ENCODE data around the gene TRAPPC14. TPM values are rescaled to one million over a fixed set of nuclear protein-coding genes. Genes with fewer than 3 reads are reported as not detected.
A peak's percentile ranks its signal among the peaks of the same experiment; 100 is the strongest.

TRAPPC14 gene
- polyA plus RNA-seq, 2 donors = 18.5 to 27.2 TPM

DNA sequence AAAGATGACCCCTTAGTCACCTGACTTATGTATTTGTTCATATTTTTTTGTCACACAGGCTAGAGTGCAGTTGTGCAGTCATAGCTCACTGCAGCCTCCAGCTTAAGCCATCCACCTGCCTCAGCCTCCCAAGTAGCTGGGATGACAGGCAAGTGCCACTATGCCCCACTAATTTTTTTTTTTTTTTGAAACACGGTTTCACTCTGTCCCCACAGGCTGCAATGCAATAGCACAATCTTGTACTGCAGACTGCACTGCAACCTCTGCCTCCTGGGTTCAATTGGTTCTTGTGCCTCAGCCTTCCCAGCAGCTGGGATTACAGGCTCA, 29.9 kb downstream of the TRAPPC14 start:
- 61 to 68% methylated on average over 1 of the region's 1 CpG for WGBS, 2 donors
- no peaks in the 10 kb centered on the region for H3K36me3 ChIP-seq (ENCODE audit: control insufficient read depth in 2 of 2, insufficient read depth in 2 of 2, low read length in 1 of 2)
- H3K4me3 ChIP-seq (ENCODE audit: low read depth in 1 of 2, low read length in 2 of 2) = peak overlapping the region in 1 of 2 donors; percentile 81
- peak overlapping the region in 1 of 2 donors; percentile 95 for H3K27ac ChIP-seq (ENCODE audit: low read depth in 2 of 2, low read length in 1 of 2)
- peaks cover 4 to 5% of the 10 kb centered on the region in 2 donors for H3K4me1 ChIP-seq (ENCODE audit: control insufficient read depth in 2 of 2, insufficient read depth in 2 of 2, low read length in 1 of 2)
- no peaks in the 10 kb centered on the region for H3K9me3 ChIP-seq (ENCODE audit: control insufficient read depth in 2 of 2, insufficient read depth in 1 of 2, low read depth in 1 of 2, low read length in 1 of 2)
- no peaks in the 10 kb centered on the region for H3K27me3 ChIP-seq (ENCODE audit: control insufficient read depth in 1 of 2, insufficient read depth in 2 of 2, low read length in 2 of 2)

DNA sequence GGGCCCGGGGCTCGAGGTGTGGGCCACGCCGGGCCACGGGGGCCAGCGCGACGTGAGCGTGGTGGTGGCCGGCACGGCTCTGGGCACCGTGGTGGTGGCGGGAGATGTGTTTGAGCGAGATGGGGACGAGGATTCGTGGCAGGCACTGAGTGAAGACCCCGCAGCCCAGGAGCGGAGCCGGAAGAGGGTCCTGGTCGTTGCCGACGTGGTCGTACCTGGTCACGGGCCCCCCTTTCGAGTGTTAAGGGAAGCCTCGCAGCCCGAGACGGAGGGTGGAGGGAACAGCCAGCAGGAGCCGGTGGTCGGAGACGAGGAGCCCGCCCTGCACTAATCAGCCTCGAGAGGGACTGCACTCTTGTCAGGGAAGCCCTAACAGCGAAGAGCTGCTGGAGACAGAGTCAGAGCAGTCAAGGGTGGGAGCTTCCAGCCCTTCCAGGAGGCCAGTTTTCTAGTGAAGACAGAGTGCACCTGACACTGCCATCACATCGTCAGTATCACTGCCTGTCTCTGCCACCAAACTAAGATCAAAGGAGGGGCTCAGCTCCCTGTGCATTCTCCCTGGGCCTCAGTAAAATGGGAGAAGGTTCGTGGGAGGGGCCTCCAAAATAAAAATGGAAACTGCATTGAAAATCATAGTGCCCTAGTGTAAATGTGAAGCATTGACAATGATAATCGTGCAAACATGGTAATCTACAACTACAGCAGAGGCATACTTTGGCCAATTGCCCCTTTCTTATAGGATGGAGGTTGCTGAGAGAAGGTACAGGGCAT, 30.5 kb downstream of the TRAPPC14 start:
- H3K9me3 ChIP-seq (ENCODE audit: control insufficient read depth in 2 of 2, insufficient read depth in 1 of 2, low read depth in 1 of 2, low read length in 1 of 2) = no peaks in the 10 kb centered on the region
- 3% methylated on average over 37 of the region's 37 CpGs for WGBS, 2 donors
- no peaks in the 10 kb centered on the region for H3K27me3 ChIP-seq (ENCODE audit: control insufficient read depth in 1 of 2, insufficient read depth in 2 of 2, low read length in 2 of 2)
- H3K4me1 ChIP-seq (ENCODE audit: control insufficient read depth in 2 of 2, insufficient read depth in 2 of 2, low read length in 1 of 2) = peaks cover 4 to 5% of the 10 kb centered on the region in 2 donors
- H3K36me3 ChIP-seq (ENCODE audit: control insufficient read depth in 2 of 2, insufficient read depth in 2 of 2, low read length in 1 of 2) = no peaks in the 10 kb centered on the region
- H3K4me3 ChIP-seq (ENCODE audit: low read depth in 1 of 2, low read length in 2 of 2) = peak overlapping the region; percentile 76 to 81
- peak overlapping the region; percentile 95 to 98 for H3K27ac ChIP-seq (ENCODE audit: low read depth in 2 of 2, low read length in 1 of 2)

- WGBS, 2 donors = 0 to 1% methylated on average over 66 to 85 of the region's 85 CpGs
- Histone ChIP-seq H3K9me3 (ENCODE audit: control insufficient read depth in 2 of 2, insufficient read depth in 1 of 2, low read depth in 1 of 2, low read length in 1 of 2) (no peaks in the 10 kb centered on the region), H3K36me3 (ENCODE audit: control insufficient read depth in 2 of 2, insufficient read depth in 2 of 2, low read length in 1 of 2) (no peaks in the 10 kb centered on the region), H3K4me1 (ENCODE audit: control insufficient read depth in 2 of 2, insufficient read depth in 2 of 2, low read length in 1 of 2) (peaks cover 4 to 5% of the 10 kb centered on the region in 2 donors), H3K4me3 (ENCODE audit: low read depth in 1 of 2, low read length in 2 of 2) (peak within 1 kb of the TSS; percentile 76 to 81), H3K27me3 (ENCODE audit: control insufficient read depth in 1 of 2, insufficient read depth in 2 of 2, low read length in 2 of 2) (no peaks in the 10 kb centered on the region), H3K27ac (ENCODE audit: low read depth in 2 of 2, low read length in 1 of 2) (peak within 1 kb of the TSS; percentile 95 to 98)
Measured at GRCh38 chr7:100126931-100127865, 31.3 kb downstream of the TRAPPC14 start, which contains the start of gene MBLAC1. Gene MBLAC1, plus strand, starts transcription at chr7:100126967. Its CDS starts 429 bp downstream, at chr7:100127396.

DNA sequence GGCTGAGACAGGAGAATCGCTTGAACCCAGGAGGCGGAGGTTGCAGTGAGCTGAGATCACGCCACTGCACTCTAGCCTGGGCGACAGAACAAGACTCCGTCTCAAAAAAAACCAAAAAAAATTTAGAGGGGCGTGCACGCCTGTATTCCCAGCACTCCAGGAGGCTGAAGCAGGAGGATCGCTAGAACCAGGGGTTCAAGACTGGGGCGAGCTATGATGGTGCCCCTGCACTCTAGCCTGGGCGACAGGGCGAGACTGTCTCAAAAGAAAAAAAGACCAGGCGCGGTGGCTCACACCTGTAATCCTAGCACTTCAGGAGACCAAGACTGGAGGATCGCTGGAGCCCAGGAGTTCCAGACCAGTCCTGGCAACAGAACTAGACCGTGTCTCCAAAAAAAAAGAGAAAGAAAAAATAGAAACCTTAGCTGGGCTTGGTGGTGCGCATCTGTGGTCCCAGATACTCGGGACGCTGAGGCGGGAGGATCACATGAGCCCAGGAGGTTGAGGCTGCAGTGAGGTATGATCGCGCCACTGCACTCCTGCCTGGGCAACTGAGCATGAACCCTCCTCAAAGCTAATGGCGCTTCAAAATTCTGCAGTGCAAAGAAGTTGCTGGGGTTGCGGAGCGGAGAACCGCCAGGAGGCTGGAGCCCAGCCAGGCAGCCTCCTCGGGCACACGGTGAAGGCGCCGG, 32.1 kb downstream of the TRAPPC14 start:
- no peaks in the 10 kb centered on the region for H3K27me3 ChIP-seq (ENCODE audit: control insufficient read depth in 1 of 2, insufficient read depth in 2 of 2, low read length in 2 of 2)
- peaks cover 4 to 5% of the 10 kb centered on the region in 2 donors for H3K4me1 ChIP-seq (ENCODE audit: control insufficient read depth in 2 of 2, insufficient read depth in 2 of 2, low read length in 1 of 2)
- H3K36me3 ChIP-seq (ENCODE audit: control insufficient read depth in 2 of 2, insufficient read depth in 2 of 2, low read length in 1 of 2) = no peaks in the 10 kb centered on the region
- WGBS, 2 donors = 7 to 9% methylated on average over 29 of the region's 29 CpGs
- H3K4me3 ChIP-seq (ENCODE audit: low read depth in 1 of 2, low read length in 2 of 2) = peak overlapping the region; percentile 76 to 81
- peak overlapping the region; percentile 95 to 98 for H3K27ac ChIP-seq (ENCODE audit: low read depth in 2 of 2, low read length in 1 of 2)
- no peaks in the 10 kb centered on the region for H3K9me3 ChIP-seq (ENCODE audit: control insufficient read depth in 2 of 2, insufficient read depth in 1 of 2, low read depth in 1 of 2, low read length in 1 of 2)

- WGBS, 2 donors = 71 to 76% methylated on average over 4 of the region's 4 CpGs
Measured at GRCh38 chr7:100124301-100125230, 34.0 kb downstream of the TRAPPC14 start.

DNA sequence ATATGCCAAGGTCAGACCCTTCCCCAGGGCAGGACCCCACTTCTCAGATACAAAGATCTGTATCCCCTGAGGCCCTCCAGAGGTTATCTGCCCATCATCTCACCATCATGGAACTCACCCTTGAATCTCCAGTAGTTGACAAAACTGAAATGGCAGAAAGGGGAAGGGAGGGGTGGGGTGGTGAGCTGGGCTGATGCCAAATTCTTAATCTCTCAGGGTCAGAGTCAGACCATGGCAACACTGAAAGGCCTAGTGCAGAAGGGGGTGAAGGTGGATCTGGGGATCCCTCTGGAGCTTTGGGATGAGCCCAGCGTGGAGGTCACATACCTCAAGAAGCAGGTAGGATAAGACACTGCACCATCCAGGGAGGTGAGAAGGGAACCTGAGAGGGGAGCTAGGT, 36.0 kb downstream of the TRAPPC14 start:
- Histone ChIP-seq H3K27me3 (ENCODE audit: control insufficient read depth in 1 of 2, insufficient read depth in 2 of 2, low read length in 2 of 2) (no peaks in the 10 kb centered on the region), H3K9me3 (ENCODE audit: control insufficient read depth in 2 of 2, insufficient read depth in 1 of 2, low read depth in 1 of 2, low read length in 1 of 2) (no peaks in the 10 kb centered on the region), H3K4me1 (ENCODE audit: control insufficient read depth in 2 of 2, insufficient read depth in 2 of 2, low read length in 1 of 2) (peaks cover 0 to 5% of the 10 kb centered on the region in 2 donors), H3K4me3 (ENCODE audit: low read depth in 1 of 2, low read length in 2 of 2) (no peak overlapping the region), H3K36me3 (ENCODE audit: control insufficient read depth in 2 of 2, insufficient read depth in 2 of 2, low read length in 1 of 2) (no peaks in the 10 kb centered on the region), H3K27ac (ENCODE audit: low read depth in 2 of 2, low read length in 1 of 2) (peak overlapping the region in 1 of 2 donors; percentile 14)
- WGBS, 2 donors = 95 to 100% methylated on average over 1 of the region's 1 CpG

More at GRCh38 chr7:100124301-100125230, 34.0 kb downstream of the TRAPPC14 start:
- Histone ChIP-seq H3K36me3 (ENCODE audit: control insufficient read depth in 2 of 2, insufficient read depth in 2 of 2, low read length in 1 of 2) (no peaks in the 10 kb centered on the region), H3K4me1 (ENCODE audit: control insufficient read depth in 2 of 2, insufficient read depth in 2 of 2, low read length in 1 of 2) (peaks cover 4 to 5% of the 10 kb centered on the region in 2 donors), H3K27me3 (ENCODE audit: control insufficient read depth in 1 of 2, insufficient read depth in 2 of 2, low read length in 2 of 2) (no peaks in the 10 kb centered on the region), H3K9me3 (ENCODE audit: control insufficient read depth in 2 of 2, insufficient read depth in 1 of 2, low read depth in 1 of 2, low read length in 1 of 2) (no peaks in the 10 kb centered on the region), H3K27ac (ENCODE audit: low read depth in 2 of 2, low read length in 1 of 2) (peak overlapping the region; percentile 11 to 87), H3K4me3 (ENCODE audit: low read depth in 1 of 2, low read length in 2 of 2) (no peak overlapping the region)

GRCh38 chr7:100122067-100122466, 36.5 kb downstream of the TRAPPC14 start:
- Histone ChIP-seq H3K27me3 (ENCODE audit: control insufficient read depth in 1 of 2, insufficient read depth in 2 of 2, low read length in 2 of 2) (no peaks in the 10 kb centered on the region), H3K36me3 (ENCODE audit: control insufficient read depth in 2 of 2, insufficient read depth in 2 of 2, low read length in 1 of 2) (no peaks in the 10 kb centered on the region), H3K27ac (ENCODE audit: low read depth in 2 of 2, low read length in 1 of 2) (peak overlapping the region in 1 of 2 donors; percentile 14), H3K4me3 (ENCODE audit: low read depth in 1 of 2, low read length in 2 of 2) (no peak overlapping the region), H3K4me1 (ENCODE audit: control insufficient read depth in 2 of 2, insufficient read depth in 2 of 2, low read length in 1 of 2) (peaks cover 0 to 2% of the 10 kb centered on the region in 2 donors), H3K9me3 (ENCODE audit: control insufficient read depth in 2 of 2, insufficient read depth in 1 of 2, low read depth in 1 of 2, low read length in 1 of 2) (no peaks in the 10 kb centered on the region)
- 51 to 58% methylated on average over 13 of the region's 13 CpGs for WGBS, 2 donors

DNA sequence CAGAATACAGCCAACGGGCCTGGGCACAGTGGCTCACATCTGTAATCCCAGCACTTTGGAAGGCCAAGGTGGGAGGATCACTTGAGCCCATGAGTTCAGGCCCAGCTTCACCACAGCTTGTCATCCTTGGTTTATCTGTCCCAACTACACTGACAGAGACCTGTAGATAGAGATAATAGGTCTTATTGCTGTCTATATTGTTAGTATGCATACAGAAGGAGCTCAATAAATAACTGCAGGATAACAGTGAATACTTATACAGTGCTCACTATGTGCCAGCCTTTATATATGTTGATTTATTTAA, 37.8 kb downstream of the TRAPPC14 start:
- Histone ChIP-seq H3K4me1 (ENCODE audit: control insufficient read depth in 2 of 2, insufficient read depth in 2 of 2, low read length in 1 of 2) (peaks cover 0 to 2% of the 10 kb centered on the region in 2 donors), H3K36me3 (ENCODE audit: control insufficient read depth in 2 of 2, insufficient read depth in 2 of 2, low read length in 1 of 2) (no peaks in the 10 kb centered on the region), H3K27me3 (ENCODE audit: control insufficient read depth in 1 of 2, insufficient read depth in 2 of 2, low read length in 2 of 2) (no peaks in the 10 kb centered on the region), H3K4me3 (ENCODE audit: low read depth in 1 of 2, low read length in 2 of 2) (no peak overlapping the region), H3K9me3 (ENCODE audit: control insufficient read depth in 2 of 2, insufficient read depth in 1 of 2, low read depth in 1 of 2, low read length in 1 of 2) (no peaks in the 10 kb centered on the region), H3K27ac (ENCODE audit: low read depth in 2 of 2, low read length in 1 of 2) (peak overlapping the region in 1 of 2 donors; percentile 91)
- 10 to 26% methylated on average over 1 of the region's 1 CpG for WGBS, 2 donors

Measured in esophagus (tissue), 2 donors.